HG03139 (cell line): ENCODE results near the gene RPL12.

Experiments used
- ATAC-seq: cut with Tn5 transposase; IDR thresholded peaks from one replicate; pipeline ENCODE4 v1.9.1; 2021; ENCODE audit not compliant: unreplicated experiment

Gene RPL12

DNA sequence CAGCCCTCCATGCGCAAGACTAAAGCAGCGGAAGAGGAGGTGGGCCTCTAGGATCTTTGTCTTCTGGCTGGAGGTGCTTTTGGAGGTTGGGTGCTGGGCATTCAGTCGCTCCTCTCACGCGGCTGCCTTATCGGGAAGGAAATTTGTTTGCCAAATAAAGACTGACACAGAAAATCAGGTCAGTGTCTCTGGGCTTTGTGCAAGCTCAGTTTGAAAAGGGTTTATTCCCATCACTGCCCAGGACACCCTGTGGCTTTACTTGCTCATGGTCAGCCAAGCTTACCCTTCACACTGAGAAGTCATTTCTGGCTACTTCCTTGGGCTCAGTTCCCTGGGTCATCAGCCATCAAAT, 43.7 kb downstream of the RPL12 start:
- no peak for ATAC-seq

DNA sequence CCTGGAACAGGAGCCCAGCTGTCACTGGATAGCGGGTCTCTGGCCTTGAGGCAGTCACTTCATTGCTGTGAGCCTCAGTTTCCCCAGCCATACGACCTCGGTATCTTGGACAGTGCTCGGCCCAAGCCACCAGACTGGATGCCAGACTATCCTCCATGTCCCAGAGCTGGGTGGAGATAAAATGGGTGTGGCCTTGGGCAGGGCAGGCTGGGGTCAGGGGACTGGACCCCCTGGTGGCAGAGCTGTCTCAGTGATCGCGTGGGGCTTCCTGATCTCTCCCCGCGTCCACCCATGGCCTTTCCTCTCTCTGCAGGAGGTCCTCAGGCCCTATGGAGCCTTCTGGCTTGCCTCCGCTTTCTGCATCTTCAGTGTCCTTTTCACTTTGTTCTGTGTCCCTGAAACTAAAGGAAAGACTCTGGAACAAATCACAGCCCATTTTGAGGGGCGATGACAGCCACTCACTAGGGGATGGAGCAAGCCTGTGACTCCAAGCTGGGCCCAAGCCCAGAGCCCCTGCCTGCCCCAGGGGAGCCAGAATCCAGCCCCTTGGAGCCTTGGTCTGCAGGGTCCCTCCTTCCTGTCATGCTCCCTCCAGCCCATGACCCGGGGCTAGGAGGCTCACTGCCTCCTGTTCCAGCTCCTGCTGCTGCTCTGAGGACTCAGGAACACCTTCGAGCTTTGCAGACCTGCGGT, 44.3 kb downstream of the RPL12 start:
- ATAC-seq = no peak

DNA sequence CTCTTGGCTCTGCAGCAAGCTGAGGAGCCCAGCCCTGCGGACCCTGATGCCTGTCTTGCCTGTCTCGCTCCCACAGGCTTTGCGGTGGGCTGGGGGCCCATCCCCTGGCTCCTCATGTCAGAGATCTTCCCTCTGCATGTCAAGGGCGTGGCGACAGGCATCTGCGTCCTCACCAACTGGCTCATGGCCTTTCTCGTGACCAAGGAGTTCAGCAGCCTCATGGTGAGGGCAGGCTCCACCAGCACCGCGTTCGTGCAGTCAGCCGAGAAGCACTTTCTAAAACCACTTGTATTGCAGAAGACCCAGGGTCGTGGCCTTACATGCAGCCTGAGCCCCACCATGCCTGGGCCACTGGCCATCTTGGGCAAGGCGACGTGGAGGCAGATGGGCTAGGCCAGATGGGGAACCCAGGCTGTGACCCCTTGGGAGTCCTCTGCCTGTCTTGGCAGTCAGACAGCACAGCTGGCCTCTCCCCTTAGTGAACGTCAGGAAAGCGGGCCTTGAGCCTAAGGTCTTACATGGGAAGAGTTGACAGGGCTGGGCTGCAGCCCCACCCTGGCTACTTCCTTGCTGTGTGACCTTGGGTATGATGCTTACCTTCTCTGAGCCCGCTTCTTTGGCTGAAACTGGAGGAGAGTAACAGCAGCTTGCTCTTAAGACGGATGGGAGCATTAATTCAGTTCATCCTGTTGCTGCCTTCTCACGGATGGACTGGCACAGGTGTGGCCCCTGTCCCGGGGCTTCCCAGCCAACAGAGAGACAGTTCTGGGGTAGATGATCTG, 45.7 kb downstream of the RPL12 start:
- no peak for ATAC-seq

DNA sequence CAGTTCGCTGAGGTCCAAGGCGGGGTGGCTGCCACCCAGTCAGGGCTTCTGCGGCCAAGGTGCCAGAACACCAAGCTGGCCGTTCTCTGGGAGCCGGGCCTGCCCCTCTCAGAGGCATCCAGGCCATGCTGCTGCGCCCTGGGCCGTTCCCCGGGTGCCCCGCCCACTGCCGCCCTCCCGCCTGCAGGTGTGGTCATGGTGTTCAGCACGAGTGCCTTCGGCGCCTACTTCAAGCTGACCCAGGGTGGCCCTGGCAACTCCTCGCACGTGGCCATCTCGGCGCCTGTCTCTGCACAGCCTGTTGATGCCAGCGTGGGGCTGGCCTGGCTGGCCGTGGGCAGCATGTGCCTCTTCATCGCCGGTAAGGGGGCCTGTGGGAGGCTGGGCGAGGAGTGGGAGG, 46.6 kb downstream of the RPL12 start:
- no peak for ATAC-seq

DNA sequence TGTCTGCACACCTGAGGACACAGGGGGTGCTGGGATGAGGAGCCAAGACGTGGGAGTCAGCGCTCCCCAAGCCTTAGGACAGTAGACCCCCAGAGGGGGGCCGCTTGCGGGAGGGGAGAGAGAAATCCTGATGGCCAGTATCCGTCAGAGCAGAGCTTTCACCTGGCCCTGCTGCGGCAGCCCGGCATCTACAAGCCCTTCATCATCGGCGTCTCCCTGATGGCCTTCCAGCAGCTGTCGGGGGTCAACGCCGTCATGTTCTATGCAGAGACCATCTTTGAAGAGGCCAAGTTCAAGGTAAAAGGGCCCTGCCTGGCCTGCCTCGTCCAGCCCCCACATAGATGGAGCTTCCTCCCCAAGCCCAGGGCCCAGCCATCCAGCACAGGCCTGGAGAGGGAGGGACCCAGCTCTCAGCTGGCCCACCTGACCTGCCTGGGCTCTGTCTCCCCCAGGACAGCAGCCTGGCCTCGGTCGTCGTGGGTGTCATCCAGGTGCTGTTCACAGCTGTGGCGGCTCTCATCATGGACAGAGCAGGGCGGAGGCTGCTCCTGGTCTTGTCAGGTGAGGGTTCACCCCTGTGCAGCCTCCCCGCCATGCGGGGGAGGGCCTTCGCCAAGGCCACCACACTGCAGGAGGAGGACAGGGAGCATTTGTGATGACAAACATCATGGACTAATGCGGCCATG, 47.6 kb downstream of the RPL12 start:
- no peak for ATAC-seq

DNA sequence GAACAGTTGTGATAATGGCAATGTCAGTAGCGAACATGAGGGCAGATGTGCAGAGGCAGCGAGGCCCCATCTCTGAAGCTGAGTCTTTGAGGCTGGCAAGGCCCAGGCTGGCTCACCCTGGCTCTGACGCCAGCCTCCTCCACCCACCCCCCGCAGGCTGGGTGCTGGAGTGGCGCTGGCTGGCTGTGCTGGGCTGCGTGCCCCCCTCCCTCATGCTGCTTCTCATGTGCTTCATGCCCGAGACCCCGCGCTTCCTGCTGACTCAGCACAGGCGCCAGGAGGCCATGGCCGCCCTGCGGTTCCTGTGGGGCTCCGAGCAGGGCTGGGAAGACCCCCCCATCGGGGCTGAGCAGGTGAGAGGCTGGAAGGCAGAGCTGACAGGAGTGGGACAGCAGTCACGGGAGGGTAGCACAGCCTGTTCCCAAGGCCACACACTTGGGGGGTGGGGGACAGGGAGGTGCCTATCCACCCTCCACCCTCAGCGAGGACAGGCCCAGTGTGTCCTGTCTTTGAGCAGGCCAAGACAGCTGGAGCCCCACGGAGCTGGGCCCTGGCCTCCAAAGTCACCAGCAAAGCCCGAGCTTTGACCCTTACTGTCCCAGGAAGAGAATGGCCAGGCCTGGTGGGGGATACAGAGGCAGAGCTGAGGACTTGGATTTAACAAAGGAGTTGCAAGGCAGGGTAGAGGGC, 48.7 kb downstream of the RPL12 start:
- ATAC-seq = no peak

DNA sequence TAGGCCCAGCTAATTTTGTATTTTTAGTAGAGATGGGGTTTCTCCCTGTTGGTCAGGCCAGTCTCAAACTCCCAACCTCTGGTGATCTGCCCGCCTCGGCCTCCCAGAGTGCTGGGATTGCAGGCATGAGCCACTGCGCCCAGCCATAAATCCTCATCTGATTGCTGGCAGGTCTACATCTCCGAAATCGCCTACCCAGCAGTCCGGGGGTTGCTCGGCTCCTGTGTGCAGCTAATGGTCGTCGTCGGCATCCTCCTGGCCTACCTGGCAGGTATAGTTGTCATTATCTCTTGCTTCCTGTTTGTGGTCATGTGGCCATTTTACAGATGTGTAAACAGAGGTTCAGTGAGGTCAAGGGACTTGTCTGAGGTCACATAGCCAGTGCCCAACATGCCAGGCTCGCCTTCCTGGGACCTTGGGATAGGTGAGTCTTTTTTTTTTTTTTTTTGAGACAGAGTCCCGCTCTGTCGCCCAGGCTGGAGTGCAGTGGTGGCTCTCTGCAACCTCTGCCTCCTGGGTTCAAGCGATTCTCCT, 51.4 kb downstream of the RPL12 start:
- ATAC-seq = no peak

DNA sequence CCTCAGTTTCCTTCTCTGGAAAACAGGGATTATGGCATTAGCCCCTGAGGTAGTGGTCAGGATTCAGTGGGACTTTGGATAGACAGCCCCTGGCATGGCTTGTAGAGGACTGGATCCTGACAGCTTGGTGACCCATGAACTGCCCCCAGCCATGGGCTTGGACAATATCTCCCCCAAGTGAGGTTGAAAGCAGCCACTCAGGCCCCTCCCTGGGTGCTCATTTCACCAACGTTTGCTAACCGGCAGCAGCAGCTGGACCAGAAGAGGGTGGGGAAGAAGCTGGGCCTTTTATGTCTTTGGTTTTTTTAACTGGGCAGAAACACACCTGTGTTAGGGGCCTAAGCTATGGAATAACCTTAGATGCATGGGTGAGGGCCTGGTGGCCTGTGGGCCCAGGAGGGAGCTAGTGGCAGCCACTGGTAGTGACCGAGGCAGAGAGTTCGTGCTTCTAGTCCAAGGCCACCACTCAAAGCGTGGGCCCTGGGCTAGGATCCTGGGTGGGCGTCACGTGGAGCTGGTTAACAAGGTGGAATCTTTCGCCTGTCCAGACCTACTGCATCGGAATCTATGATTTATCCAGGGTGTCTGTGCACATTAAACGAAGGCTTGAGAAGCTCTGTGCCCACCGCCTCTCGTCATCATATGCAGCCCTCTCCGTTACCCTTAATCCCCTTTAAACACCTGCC, 52.3 kb downstream of the RPL12 start:
- no peak for ATAC-seq

DNA sequence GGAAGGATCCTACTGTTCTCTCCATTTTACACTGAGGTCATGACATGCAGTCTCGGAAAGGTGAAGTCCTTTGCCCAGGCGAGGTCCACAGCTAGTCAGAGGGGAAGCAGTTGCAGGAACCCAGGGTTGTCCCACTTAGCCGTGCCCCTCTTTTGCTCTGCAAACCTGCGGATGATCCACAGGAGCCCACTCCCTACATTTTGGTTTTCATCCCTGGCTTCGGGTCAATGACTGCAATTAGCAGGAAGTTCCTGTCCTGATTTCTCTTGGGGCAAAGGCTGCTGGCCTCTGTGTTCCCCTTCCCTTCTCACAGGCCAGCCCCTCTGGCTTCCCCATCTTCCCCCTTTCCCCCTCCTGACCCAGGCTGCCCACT, 52.9 kb downstream of the RPL12 start:
- no peak for ATAC-seq
